Measurements from ENCODE around the gene RAB24.

Gene RAB24

GRCh38 chr5:177330991-177331842 is 27.7 kb upstream of the RAB24 start:
- Histone ChIP-seq H3K9me3 (no peaks in the 10 kb centered on the region), H3K36me3 (peaks cover 74% of the 10 kb centered on the region), H3K4me1 (ENCODE audit: control insufficient read depth in 1 of 2, insufficient read depth in 1 of 2, low read depth in 1 of 2, low read length in 1 of 2) (peaks cover 5 to 18% of the 10 kb centered on the region in 2 experiments), H3K27me3 (no peaks in the 10 kb centered on the region), H3K4me3 (ENCODE audit: low read depth in 1 of 2, low read length in 1 of 2) (no peak overlapping the region), H3K27ac (no peak overlapping the region)
- TF ChIP-seq, protein P1, sequence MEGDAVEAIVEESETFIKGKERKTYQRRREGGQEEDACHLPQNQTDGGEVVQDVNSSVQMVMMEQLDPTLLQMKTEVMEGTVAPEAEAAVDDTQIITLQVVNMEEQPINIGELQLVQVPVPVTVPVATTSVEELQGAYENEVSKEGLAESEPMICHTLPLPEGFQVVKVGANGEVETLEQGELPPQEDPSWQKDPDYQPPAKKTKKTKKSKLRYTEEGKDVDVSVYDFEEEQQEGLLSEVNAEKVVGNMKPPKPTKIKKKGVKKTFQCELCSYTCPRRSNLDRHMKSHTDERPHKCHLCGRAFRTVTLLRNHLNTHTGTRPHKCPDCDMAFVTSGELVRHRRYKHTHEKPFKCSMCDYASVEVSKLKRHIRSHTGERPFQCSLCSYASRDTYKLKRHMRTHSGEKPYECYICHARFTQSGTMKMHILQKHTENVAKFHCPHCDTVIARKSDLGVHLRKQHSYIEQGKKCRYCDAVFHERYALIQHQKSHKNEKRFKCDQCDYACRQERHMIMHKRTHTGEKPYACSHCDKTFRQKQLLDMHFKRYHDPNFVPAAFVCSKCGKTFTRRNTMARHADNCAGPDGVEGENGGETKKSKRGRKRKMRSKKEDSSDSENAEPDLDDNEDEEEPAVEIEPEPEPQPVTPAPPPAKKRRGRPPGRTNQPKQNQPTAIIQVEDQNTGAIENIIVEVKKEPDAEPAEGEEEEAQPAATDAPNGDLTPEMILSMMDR (IDR thresholded peaks at IDR 0.05) = no peak

DNA sequence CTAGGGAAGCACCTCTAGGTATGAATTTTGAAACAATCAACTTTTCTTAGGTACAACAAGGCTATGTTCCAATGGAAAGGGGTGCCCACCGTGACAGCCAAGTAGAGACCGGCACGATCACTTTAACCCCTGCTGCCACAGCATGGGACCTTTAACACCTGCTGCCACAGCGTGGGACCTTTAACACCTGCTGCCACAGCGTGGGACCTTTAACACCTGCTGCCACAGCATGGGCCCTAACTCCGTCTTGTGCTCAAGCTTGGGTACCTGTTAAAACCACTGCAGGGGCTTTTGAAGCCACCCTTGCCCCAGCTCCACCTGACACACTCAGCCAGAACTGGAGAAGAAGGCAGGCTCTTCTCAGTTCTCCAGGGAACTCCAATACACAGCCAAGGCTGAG is 26.4 kb upstream of the RAB24 start:
- TF ChIP-seq, protein P1 (IDR thresholded peaks at IDR 0.05) = no peak
- Histone ChIP-seq H3K4me1 (ENCODE audit: control insufficient read depth in 1 of 2, insufficient read depth in 1 of 2, low read depth in 1 of 2, low read length in 1 of 2) (peaks cover 4 to 15% of the 10 kb centered on the region in 2 experiments), H3K9me3 (no peaks in the 10 kb centered on the region), H3K27ac (no peak overlapping the region), H3K27me3 (no peaks in the 10 kb centered on the region), H3K4me3 (ENCODE audit: low read depth in 1 of 2, low read length in 1 of 2) (no peak overlapping the region), H3K36me3 (peaks cover 61% of the 10 kb centered on the region)

- Histone ChIP-seq H3K27me3 (no peaks in the 10 kb centered on the region), H3K4me3 (ENCODE audit: low read depth in 1 of 2, low read length in 1 of 2) (no peak overlapping the region), H3K9me3 (no peaks in the 10 kb centered on the region), H3K27ac (no peak overlapping the region), H3K4me1 (ENCODE audit: control insufficient read depth in 1 of 2, insufficient read depth in 1 of 2, low read depth in 1 of 2, low read length in 1 of 2) (peaks cover 9 to 20% of the 10 kb centered on the region in 2 experiments), H3K36me3 (peaks cover 49% of the 10 kb centered on the region)
- TF ChIP-seq, protein P1 (IDR thresholded peaks at IDR 0.05) = no peak
Observed at GRCh38 chr5:177328545-177329231, 25.2 kb upstream of the RAB24 start.

GRCh38 chr5:177327539-177328522 is 24.3 kb upstream of the RAB24 start:
- TF ChIP-seq, protein P1 (IDR thresholded peaks at IDR 0.05) = no peak
- H3K4me3 ChIP-seq (ENCODE audit: low read depth in 1 of 2, low read length in 1 of 2) = no peak overlapping the region
- no peak overlapping the region for H3K27ac ChIP-seq

DNA sequence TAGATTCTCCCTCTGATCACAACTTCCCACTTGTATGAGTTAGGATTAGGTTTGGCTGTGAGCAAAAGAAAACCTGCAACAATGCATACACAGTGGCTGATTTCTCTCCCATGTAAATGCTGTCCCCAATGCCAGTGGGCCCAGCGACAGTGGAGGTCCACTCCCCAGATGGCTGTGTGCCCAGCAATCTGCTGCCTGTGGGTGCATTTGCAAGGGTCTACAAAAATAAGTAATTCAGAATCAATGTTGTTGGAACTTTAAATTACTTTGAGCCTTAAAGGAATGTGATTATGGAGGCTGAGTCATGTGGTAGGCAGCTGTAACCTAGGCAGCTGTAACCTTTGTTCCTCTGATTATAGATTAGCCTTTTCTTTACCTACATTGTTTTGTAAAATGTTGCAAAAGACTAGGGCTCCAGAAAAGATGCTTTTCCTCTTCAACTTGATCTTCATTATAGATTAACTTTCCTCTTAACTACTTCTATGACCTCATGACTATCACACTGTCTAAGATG is 22.4 kb upstream of the RAB24 start:
- H3K36me3 ChIP-seq = peaks cover 23% of the 10 kb centered on the region
- H3K4me3 ChIP-seq (ENCODE audit: low read depth in 1 of 2, low read length in 1 of 2) = no peak overlapping the region
- H3K4me1 ChIP-seq (ENCODE audit: control insufficient read depth in 1 of 2, insufficient read depth in 1 of 2, low read depth in 1 of 2, low read length in 1 of 2) = peaks cover 12 to 15% of the 10 kb centered on the region in 2 experiments
- TF ChIP-seq, protein P1 (IDR thresholded peaks at IDR 0.05) = no peak
- no peaks in the 10 kb centered on the region for H3K9me3 ChIP-seq
- H3K27me3 ChIP-seq = no peaks in the 10 kb centered on the region
- no peak overlapping the region for H3K27ac ChIP-seq

More at GRCh38 chr5:177327539-177328522, 24.3 kb upstream of the RAB24 start:
- Histone ChIP-seq H3K9me3 (no peaks in the 10 kb centered on the region), H3K27me3 (no peaks in the 10 kb centered on the region), H3K36me3 (peaks cover 41% of the 10 kb centered on the region), H3K4me1 (ENCODE audit: control insufficient read depth in 1 of 2, insufficient read depth in 1 of 2, low read depth in 1 of 2, low read length in 1 of 2) (peaks cover 11 to 23% of the 10 kb centered on the region in 2 experiments)
